ENCODE data around the gene PLA2G7.

DNA sequence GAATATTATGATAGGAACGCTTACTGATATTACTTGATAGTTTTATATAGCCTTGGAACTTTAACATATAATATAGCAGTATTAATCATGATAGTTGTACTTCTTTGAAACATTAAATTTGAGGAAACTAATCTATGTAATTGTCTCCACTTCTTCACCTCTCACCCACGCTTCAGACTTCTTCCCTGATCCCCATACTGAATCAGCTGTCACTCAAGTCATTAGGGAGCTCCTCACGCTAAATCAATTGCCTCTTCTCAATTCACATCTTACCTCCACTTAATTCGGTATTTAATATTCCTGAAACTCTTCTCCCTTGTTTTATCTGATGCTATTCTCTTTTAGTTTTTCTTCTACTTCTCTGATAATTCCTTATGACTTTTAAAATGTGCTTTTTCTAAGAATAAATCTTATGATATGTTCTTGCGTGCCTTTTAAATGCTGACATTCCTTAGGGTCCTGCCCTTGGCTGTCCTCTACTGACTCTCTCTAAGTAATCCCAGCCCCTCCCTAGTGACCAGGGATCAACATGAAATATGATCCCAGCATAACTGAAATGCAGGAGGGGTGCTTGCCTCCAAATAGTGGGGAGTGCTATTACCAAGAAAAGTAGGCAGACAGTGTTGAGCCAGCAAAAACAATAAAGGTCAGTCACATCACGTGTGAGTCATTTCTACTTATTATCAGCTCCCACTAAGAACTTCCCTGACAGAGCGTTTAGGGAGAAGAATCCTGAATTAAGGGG is 21.5 kb upstream of the PLA2G7 start:
- TF ChIP-seq POLR2AphosphoS5 (IDR thresholded peaks at IDR 0.05; ENCODE audit: low read depth, low read length) (no peak), CREB1 (IDR thresholded peaks at IDR 0.05) (no peak), EZH2 (IDR thresholded peaks at IDR 0.05; ENCODE audit: low read depth, low read length, severe bottlenecking) (no peak), MAFK (IDR thresholded peaks at IDR 0.05; ENCODE audit: low read depth, low read length) (no peak), NRF1 (IDR thresholded peaks at IDR 0.05; ENCODE audit: low read depth, low read length) (no peak), POLR2A (IDR thresholded peaks at IDR 0.05; ENCODE audit: control extremely low read depth in 1 of 2, low read depth in 2 of 2, low read length in 2 of 2) (no peak), EGR1 (IDR thresholded peaks at IDR 0.05; ENCODE audit: borderline replicate concordance, low read depth, low read length) (no peak), JUN (IDR thresholded peaks at IDR 0.05; ENCODE audit: low read depth, low read length) (no peak), BACH1 (IDR thresholded peaks at IDR 0.05; ENCODE audit: low read length) (no peak), HDAC2 (IDR thresholded peaks at IDR 0.05; ENCODE audit: borderline replicate concordance in 1 of 2, low read depth in 2 of 2, low read length in 2 of 2) (no peak)
- TF ChIP-seq, protein P1, sequence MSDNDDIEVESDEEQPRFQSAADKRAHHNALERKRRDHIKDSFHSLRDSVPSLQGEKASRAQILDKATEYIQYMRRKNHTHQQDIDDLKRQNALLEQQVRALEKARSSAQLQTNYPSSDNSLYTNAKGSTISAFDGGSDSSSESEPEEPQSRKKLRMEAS (IDR thresholded peaks at IDR 0.05): no peak
- TF ChIP-seq, protein P2, sequence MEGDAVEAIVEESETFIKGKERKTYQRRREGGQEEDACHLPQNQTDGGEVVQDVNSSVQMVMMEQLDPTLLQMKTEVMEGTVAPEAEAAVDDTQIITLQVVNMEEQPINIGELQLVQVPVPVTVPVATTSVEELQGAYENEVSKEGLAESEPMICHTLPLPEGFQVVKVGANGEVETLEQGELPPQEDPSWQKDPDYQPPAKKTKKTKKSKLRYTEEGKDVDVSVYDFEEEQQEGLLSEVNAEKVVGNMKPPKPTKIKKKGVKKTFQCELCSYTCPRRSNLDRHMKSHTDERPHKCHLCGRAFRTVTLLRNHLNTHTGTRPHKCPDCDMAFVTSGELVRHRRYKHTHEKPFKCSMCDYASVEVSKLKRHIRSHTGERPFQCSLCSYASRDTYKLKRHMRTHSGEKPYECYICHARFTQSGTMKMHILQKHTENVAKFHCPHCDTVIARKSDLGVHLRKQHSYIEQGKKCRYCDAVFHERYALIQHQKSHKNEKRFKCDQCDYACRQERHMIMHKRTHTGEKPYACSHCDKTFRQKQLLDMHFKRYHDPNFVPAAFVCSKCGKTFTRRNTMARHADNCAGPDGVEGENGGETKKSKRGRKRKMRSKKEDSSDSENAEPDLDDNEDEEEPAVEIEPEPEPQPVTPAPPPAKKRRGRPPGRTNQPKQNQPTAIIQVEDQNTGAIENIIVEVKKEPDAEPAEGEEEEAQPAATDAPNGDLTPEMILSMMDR (IDR thresholded peaks at IDR 0.05; ENCODE audit: control extremely low read depth in 1 of 3, insufficient read depth in 1 of 3, low read depth in 1 of 3, low read length in 3 of 3): no peak
- TF ChIP-seq, protein P3, sequence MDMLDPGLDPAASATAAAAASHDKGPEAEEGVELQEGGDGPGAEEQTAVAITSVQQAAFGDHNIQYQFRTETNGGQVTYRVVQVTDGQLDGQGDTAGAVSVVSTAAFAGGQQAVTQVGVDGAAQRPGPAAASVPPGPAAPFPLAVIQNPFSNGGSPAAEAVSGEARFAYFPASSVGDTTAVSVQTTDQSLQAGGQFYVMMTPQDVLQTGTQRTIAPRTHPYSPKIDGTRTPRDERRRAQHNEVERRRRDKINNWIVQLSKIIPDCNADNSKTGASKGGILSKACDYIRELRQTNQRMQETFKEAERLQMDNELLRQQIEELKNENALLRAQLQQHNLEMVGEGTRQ (IDR thresholded peaks at IDR 0.05; ENCODE audit: low read length): no peak
- TF ChIP-seq, protein P4, sequence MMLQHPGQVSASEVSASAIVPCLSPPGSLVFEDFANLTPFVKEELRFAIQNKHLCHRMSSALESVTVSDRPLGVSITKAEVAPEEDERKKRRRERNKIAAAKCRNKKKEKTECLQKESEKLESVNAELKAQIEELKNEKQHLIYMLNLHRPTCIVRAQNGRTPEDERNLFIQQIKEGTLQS (IDR thresholded peaks at IDR 0.05; ENCODE audit: insufficient read depth, low read depth, low read length): no peak

Data from H1 (cell line).